Testis (tissue), 3 donors: ENCODE measurements around the gene B3GLCT. TPM values are rescaled to one million over a fixed set of nuclear protein-coding genes. Genes with fewer than 3 reads are reported as not detected.

Source experiments
- DNase-seq: peaks from one replicate; pipeline ENCODE4 v3.0.0-alpha.2; 2019
- H3K27ac ChIP-seq, 2 donors: fragments of 200-600 bp; sonication (generic); one replicate each; pipeline ENCODE4 v1.5.1; 2019
- H3K27me3 ChIP-seq: fragments of 200-600 bp; sonication (generic); one replicate; pipeline ENCODE4 v1.5.1; 2019
- H3K36me3 ChIP-seq: fragments of 200-600 bp; sonication (generic); one replicate; pipeline ENCODE4 v1.5.1; 2017; ENCODE audit warnings: low read depth; ENCODE audit errors: missing control alignments
- H3K4me1 ChIP-seq: fragments of 200-600 bp; sonication (generic); one replicate; pipeline ENCODE4 v1.5.1; 2019
- H3K4me3 ChIP-seq, 2 donors: fragments of 200-600 bp; sonication (generic); one replicate each; pipeline ENCODE4 v1.5.1; 2017 to 2019
- H3K9me3 ChIP-seq: fragments of 200-600 bp; sonication (generic); one replicate; pipeline ENCODE4 v1.5.1; 2017
- POLR2A ChIP-seq: fragments of 450-650 bp; IDR thresholded peaks from one replicate; pipeline ENCODE4 v1.6.1; 2017; ENCODE audit warnings: antibody characterized with exemption, mild to moderate bottlenecking, moderate library complexity
- WGBS, 2 donors: methylation state at CpG; one replicate each; pipeline ENCODE4 v1.1.5; 2018; 5-methylcytosine and 5-hydroxymethylcytosine counted together
- intact Hi-C: fragments of 100-400 bp; cut with DNase I; formaldehyde crosslinking; loops from one replicate; pipeline ENCODE4 v1.15.1; 2023; ENCODE audit warnings: low total_unique reads
- polyA plus RNA-seq: library from polyadenylated mRNA; stranded (reverse); fragments of 350-450 nt; fragmentation: Illumina TruSeq; extraction: RNeasy Lipid Tissue Mini Kit (QIAGEN cat#74804); gene quantifications from one replicate; pipeline ENCODE4 v1.2.3, GENCODE V29; 2014; ENCODE audit warnings: low read depth, low replicate concordance; ENCODE audit not compliant: insufficient read depth
- total RNA-seq, 2 donors: library from RNA; depleted of rRNA; stranded (reverse); fragments of >200 nt; gene quantifications; one replicate each; pipeline ENCODE4 v1.2.3, GENCODE V29; 2016
- TF ChIP-seq, protein P1 (sequence below), 3 experiments: fragments of 450-650 bp in 2 of 3; fragments of 200-600 bp in 1 of 3; sonication (generic) in 1 of 3; IDR thresholded peaks; one replicate each; pipeline ENCODE4 v1.5.1; 2016 to 2019; ENCODE audit warnings: antibody characterized with exemption in 3 of 3, mild to moderate bottlenecking in 2 of 3, moderate library complexity in 1 of 3

Gene B3GLCT
- total and polyA plus RNA-seq, 3 donors from 2014 or later, result 6.1 to 14.7 (median 12.9) TPM

DNA sequence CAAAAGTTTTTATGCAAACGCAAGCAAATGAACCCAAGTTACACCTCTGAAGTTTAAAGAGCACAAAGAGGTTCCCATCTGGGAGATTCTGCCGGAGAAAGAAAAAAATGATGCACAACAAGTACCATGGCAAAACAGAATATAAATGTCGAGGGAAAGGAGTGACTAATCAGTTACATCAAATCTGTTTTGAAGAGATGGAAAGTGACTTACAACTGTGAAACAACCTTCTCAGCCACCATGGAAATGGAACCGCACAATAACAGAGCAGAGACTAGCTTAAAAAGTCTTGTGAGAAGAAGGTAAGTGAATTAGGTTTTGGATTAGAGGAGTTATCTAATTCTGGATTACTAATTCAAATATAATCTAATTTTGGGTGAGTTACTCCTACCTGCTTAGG, 40.5 kb upstream of the B3GLCT start:
- Histone ChIP-seq H3K4me1 (peaks cover 9% of the 10 kb centered on the region), H3K27ac (no peak overlapping the region), H3K4me3 (no peak overlapping the region), H3K27me3 (no peaks in the 10 kb centered on the region), H3K36me3 (no peaks in the 10 kb centered on the region), H3K9me3 (no peaks in the 10 kb centered on the region)
- no peak for DNase-seq
- WGBS, 2 donors, result 50 to 60% methylated on average over 4 of the region's 4 CpGs
- intact Hi-C loops, result no loop called here
- TF ChIP-seq POLR2A, result no peak
- TF ChIP-seq, protein P1, sequence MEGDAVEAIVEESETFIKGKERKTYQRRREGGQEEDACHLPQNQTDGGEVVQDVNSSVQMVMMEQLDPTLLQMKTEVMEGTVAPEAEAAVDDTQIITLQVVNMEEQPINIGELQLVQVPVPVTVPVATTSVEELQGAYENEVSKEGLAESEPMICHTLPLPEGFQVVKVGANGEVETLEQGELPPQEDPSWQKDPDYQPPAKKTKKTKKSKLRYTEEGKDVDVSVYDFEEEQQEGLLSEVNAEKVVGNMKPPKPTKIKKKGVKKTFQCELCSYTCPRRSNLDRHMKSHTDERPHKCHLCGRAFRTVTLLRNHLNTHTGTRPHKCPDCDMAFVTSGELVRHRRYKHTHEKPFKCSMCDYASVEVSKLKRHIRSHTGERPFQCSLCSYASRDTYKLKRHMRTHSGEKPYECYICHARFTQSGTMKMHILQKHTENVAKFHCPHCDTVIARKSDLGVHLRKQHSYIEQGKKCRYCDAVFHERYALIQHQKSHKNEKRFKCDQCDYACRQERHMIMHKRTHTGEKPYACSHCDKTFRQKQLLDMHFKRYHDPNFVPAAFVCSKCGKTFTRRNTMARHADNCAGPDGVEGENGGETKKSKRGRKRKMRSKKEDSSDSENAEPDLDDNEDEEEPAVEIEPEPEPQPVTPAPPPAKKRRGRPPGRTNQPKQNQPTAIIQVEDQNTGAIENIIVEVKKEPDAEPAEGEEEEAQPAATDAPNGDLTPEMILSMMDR (IDR thresholded peaks at IDR 0.05), result no peak

DNA sequence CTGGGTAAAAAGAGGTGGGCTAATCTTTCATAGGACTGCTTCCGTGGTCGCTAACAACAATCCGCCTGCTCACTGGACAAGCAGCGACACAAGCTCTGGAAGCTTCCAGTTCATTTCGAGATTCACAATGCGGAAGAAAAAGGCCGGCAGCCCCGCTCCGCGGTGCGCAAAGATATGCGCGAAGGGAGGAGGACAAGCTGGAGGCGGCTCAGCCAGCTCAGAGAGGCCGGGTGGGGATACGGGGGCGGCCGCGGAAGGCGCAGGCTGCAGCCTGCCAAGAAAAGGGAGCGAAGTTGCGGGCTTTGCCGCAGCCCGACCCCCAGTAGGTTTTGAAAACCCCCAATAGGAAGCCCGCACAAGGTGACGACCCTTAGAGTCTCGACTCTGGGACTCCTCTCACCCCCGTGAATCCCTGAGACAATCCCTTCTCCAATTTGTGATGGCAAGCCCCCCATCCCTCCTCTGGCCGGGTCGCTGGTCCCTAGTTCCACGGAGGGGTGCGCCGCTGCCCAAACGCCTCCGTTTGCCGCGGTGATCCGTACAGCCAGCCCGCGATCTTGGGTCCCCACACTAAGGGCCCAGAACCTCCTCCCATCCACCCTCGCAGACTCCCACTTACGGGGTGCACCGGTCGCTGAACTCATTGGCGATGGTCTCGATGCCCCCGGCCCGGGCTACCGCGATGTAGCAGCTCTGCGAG, 38.8 kb upstream of the B3GLCT start:
- Histone ChIP-seq H3K27ac (peak overlapping the region; percentile 99 to 100), H3K27me3 (no peaks in the 10 kb centered on the region), H3K4me3 (peak overlapping the region; percentile 86 to 87), H3K36me3 (no peaks in the 10 kb centered on the region), H3K9me3 (no peaks in the 10 kb centered on the region), H3K4me1 (peaks cover 9% of the 10 kb centered on the region)
- intact Hi-C loops, result no loop called here
- 1% methylated on average over 26 to 51 of the region's 51 CpGs for WGBS, 2 donors
- peak; percentile 41 for TF ChIP-seq POLR2A
- TF ChIP-seq, protein P1 (IDR thresholded peaks at IDR 0.05), result no peak
- peak; percentile 87 for DNase-seq

DNA sequence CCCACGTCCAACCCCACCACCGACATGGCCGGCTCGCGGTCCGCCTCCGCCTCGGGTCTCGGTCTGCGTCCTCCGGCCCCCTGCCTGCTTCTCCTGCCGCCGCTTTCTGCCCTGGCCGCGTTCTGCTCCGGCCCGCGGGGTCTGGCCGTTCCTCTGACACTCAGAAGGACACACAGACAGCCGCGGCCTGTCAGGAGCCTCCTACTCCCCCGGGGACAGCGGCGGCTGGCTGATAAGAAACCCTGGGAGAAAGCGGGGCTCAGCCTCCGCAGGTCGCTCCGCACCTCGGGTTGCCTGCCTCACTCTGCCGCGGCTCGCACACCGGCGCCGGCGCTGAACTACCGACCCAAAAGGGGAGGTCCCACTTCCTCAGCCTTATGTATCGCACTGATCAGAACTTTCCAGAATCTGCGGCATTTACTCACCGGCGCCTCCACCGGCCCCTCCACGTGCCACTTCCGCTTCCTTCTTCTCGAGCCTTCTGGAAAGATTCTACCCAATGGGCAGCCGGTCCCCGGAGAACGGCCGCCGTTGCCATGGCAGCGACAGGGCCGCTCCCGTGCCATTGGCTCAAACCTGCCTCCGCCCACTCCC, 38.1 kb upstream of the B3GLCT start, which contains the start of gene HSPH1:
HSPH1 (minus strand) TSS at position 348 of the 594 bp plus-strand sequence; CDS start at position 26, 322 bp downstream.
- H3K4me1 ChIP-seq, result peaks cover 9% of the 10 kb centered on the region
- peak; percentile 98 for DNase-seq
- peak within 1 kb of the TSS; percentile 99 to 100 for H3K27ac ChIP-seq
- TF ChIP-seq POLR2A, result peak; percentile 55
- TF ChIP-seq, protein P1 (IDR thresholded peaks at IDR 0.05), result peak in 1 of 3 experiments; percentile 6
- intact Hi-C loops, result no loop called here
- H3K9me3 ChIP-seq, result no peaks in the 10 kb centered on the region
- H3K27me3 ChIP-seq, result no peaks in the 10 kb centered on the region
- H3K4me3 ChIP-seq, result peak within 1 kb of the TSS; percentile 86 to 87
- 0 to 1% methylated on average over 35 to 54 of the region's 54 CpGs for whole genome bisulfite sequencing, 2 donors
- no peaks in the 10 kb centered on the region for H3K36me3 ChIP-seq

DNA sequence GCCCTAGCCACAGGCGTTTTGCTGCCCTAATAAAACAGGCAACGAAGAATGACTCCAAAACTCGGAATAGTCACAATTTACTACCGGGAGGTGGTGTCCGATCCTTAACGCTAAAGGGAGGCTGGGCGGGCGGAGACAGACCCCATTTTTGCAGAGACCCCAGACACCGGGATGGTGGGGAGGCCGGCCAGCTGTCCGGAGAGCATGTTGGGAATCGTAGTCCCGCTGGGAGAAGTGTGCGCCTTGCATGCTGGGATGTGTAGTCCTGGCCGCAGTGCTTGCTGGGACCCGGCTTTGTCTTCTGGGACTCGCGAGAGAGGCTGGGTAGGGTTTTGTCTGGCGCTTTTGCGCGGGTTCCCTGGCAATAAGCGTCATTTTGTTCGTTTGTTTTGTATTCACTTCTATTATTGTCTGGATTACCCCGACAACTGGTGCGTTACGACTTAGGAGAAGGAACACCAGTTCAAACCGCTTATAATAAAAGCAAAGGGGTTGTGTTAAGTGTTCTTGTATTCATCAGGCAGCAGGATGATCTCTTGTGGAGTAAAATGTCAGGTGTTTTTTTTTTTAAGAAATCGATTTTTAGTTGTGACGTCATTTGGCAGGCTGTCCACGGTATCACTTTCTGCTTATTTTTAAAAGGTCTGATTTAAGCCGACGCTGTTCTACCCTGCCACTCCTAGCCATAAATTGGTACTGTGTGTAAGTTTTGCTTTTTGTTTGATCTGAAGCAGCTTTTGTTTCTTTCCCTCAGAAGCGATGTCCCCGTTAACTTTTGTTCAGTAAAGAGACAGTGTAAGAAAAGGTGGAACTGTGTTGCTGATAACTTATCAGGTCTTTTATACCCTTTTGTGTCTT, 37.4 kb upstream of the B3GLCT start:
- peak overlapping the region; percentile 86 to 87 for H3K4me3 ChIP-seq
- intact Hi-C loops, result no loop called here
- peak; percentile 85 for TF ChIP-seq POLR2A
- TF ChIP-seq, protein P1 (IDR thresholded peaks at IDR 0.05), result no peak
- no peaks in the 10 kb centered on the region for H3K9me3 ChIP-seq
- H3K27ac ChIP-seq, result peak overlapping the region; percentile 99 to 100
- H3K27me3 ChIP-seq, result no peaks in the 10 kb centered on the region
- no peaks in the 10 kb centered on the region for H3K36me3 ChIP-seq
- H3K4me1 ChIP-seq, result peaks cover 9% of the 10 kb centered on the region
- 0 to 1% methylated on average over 33 to 34 of the region's 34 CpGs for WGBS, 2 donors
- peak; percentile 99 for DNase-seq
